ENCODE data around the gene PHACTR1.

PHACTR1 gene

GRCh38 chr6:12806796-12807195 lies 90.2 kb downstream of the PHACTR1 start:
- Histone ChIP-seq H3K36me3 (replicated peaks in 1 of 2; ENCODE audit: control insufficient read depth in 2 of 2, insufficient read depth in 2 of 2, low read length in 2 of 2) (no peaks in the 10 kb centered on the region), H2BK120ac (ENCODE audit: low read depth, low read length) (no peak overlapping the region), H2BK5ac (ENCODE audit: low read length) (no peak overlapping the region), H3K14ac (ENCODE audit: low read length) (no peak overlapping the region), H2BK15ac (ENCODE audit: low read length) (no peak overlapping the region), H3K18ac (ENCODE audit: low read length) (no peak overlapping the region), H3K27ac (replicated peaks; ENCODE audit: low read length) (no peak overlapping the region), H3K9ac (ENCODE audit: low read depth, low read length, poor library complexity) (no peak overlapping the region), H2AFZ (ENCODE audit: low read length) (no peak overlapping the region), H3K23ac (ENCODE audit: low read depth, low read length, poor library complexity) (no peak overlapping the region), H3K79me1 (ENCODE audit: low read depth, low read length) (no peaks in the 10 kb centered on the region), H4K8ac (ENCODE audit: low read depth, low read length) (no peak overlapping the region), H3K27me3 (ENCODE audit: control insufficient read depth in 3 of 3, insufficient read depth in 3 of 3, low read depth in 1 of 3, low read length in 3 of 3) (no peaks in the 10 kb centered on the region), H4K91ac (ENCODE audit: low read depth, low read length, poor library complexity) (no peak overlapping the region), H3K9me3 (replicated peaks in 1 of 2; ENCODE audit: control insufficient read depth in 2 of 2, insufficient read depth in 1 of 2, low read depth in 1 of 2, low read length in 2 of 2) (no peaks in the 10 kb centered on the region), H3K4me2 (ENCODE audit: insufficient read depth, low read length, poor library complexity, severe bottlenecking) (no peak overlapping the region), H3K4ac (ENCODE audit: low read length) (no peak overlapping the region), H3K4me1 (ENCODE audit: control insufficient read depth in 2 of 2, insufficient read depth in 1 of 2, low read depth in 1 of 2, low read length in 2 of 2) (no peaks in the 10 kb centered on the region), H2AK5ac (ENCODE audit: low read depth, low read length) (no peak overlapping the region), H2BK12ac (ENCODE audit: low read length) (no peak overlapping the region), H3K4me3 (ENCODE audit: low read length in 2 of 2) (no peak overlapping the region)
- no CpG with 5 or more reads among the region's 1 CpG for WGBS, 2 donors (ENCODE audit: extremely low coverage in 2 of 2, insufficient read length in 2 of 2, insufficient replicate concordance in 1 of 2)
- DNase-seq (ENCODE audit: low spot score): no peak

GRCh38 chr6:12811519-12811918 lies 95.0 kb downstream of the PHACTR1 start:
- Histone ChIP-seq H3K14ac (ENCODE audit: low read length) (no peak overlapping the region), H3K4ac (ENCODE audit: low read length) (no peak overlapping the region), H3K9me3 (replicated peaks in 1 of 2; ENCODE audit: control insufficient read depth in 2 of 2, insufficient read depth in 1 of 2, low read depth in 1 of 2, low read length in 2 of 2) (no peaks in the 10 kb centered on the region), H2AK5ac (ENCODE audit: low read depth, low read length) (no peak overlapping the region), H2BK120ac (ENCODE audit: low read depth, low read length) (no peak overlapping the region), H3K4me2 (ENCODE audit: insufficient read depth, low read length, poor library complexity, severe bottlenecking) (no peak overlapping the region), H3K23ac (ENCODE audit: low read depth, low read length, poor library complexity) (no peak overlapping the region), H2BK15ac (ENCODE audit: low read length) (no peak overlapping the region), H2BK12ac (ENCODE audit: low read length) (no peak overlapping the region), H2AFZ (ENCODE audit: low read length) (no peak overlapping the region), H4K8ac (ENCODE audit: low read depth, low read length) (no peak overlapping the region), H3K18ac (ENCODE audit: low read length) (no peak overlapping the region), H4K91ac (ENCODE audit: low read depth, low read length, poor library complexity) (no peak overlapping the region), H3K4me3 (ENCODE audit: low read length in 2 of 2) (no peak overlapping the region), H3K9ac (ENCODE audit: low read depth, low read length, poor library complexity) (no peak overlapping the region), H3K4me1 (ENCODE audit: control insufficient read depth in 2 of 2, insufficient read depth in 1 of 2, low read depth in 1 of 2, low read length in 2 of 2) (peaks cover 0 to 2% of the 10 kb centered on the region in 2 donors), H3K79me1 (ENCODE audit: low read depth, low read length) (no peaks in the 10 kb centered on the region), H2BK5ac (ENCODE audit: low read length) (no peak overlapping the region), H3K36me3 (replicated peaks in 1 of 2; ENCODE audit: control insufficient read depth in 2 of 2, insufficient read depth in 2 of 2, low read length in 2 of 2) (no peaks in the 10 kb centered on the region), H3K27me3 (ENCODE audit: control insufficient read depth in 3 of 3, insufficient read depth in 3 of 3, low read depth in 1 of 3, low read length in 3 of 3) (no peaks in the 10 kb centered on the region), H3K27ac (replicated peaks; ENCODE audit: low read length) (no peak overlapping the region)
- WGBS, 2 donors (ENCODE audit: extremely low coverage in 2 of 2, insufficient read length in 2 of 2, insufficient replicate concordance in 1 of 2): no CpG with 5 or more reads among the region's 8 CpGs
- DNase-seq (ENCODE audit: low spot score): no peak

GRCh38 chr6:12813321-12813720 lies 96.8 kb downstream of the PHACTR1 start:
- H3K14ac ChIP-seq (ENCODE audit: low read length): no peak overlapping the region
- H4K91ac ChIP-seq (ENCODE audit: low read depth, low read length, poor library complexity): no peak overlapping the region
- no peaks in the 10 kb centered on the region for H3K36me3 ChIP-seq (replicated peaks in 1 of 2; ENCODE audit: control insufficient read depth in 2 of 2, insufficient read depth in 2 of 2, low read length in 2 of 2)
- H3K4ac ChIP-seq (ENCODE audit: low read length): no peak overlapping the region
- no peak overlapping the region for H3K27ac ChIP-seq (replicated peaks; ENCODE audit: low read length)
- no peak overlapping the region for H2BK120ac ChIP-seq (ENCODE audit: low read depth, low read length)
- H3K27me3 ChIP-seq (ENCODE audit: control insufficient read depth in 3 of 3, insufficient read depth in 3 of 3, low read depth in 1 of 3, low read length in 3 of 3): no peaks in the 10 kb centered on the region
- H3K18ac ChIP-seq (ENCODE audit: low read length): no peak overlapping the region
- peaks cover 0 to 2% of the 10 kb centered on the region in 2 donors for H3K9me3 ChIP-seq (replicated peaks in 1 of 2; ENCODE audit: control insufficient read depth in 2 of 2, insufficient read depth in 1 of 2, low read depth in 1 of 2, low read length in 2 of 2)
- H3K23ac ChIP-seq (ENCODE audit: low read depth, low read length, poor library complexity): no peak overlapping the region
- no peak overlapping the region for H2BK15ac ChIP-seq (ENCODE audit: low read length)
- no peak overlapping the region for H4K8ac ChIP-seq (ENCODE audit: low read depth, low read length)
- DNase-seq (ENCODE audit: low spot score): no peak
- no peak overlapping the region for H3K4me2 ChIP-seq (ENCODE audit: insufficient read depth, low read length, poor library complexity, severe bottlenecking)
- peaks cover 0 to 2% of the 10 kb centered on the region in 2 donors for H3K4me1 ChIP-seq (ENCODE audit: control insufficient read depth in 2 of 2, insufficient read depth in 1 of 2, low read depth in 1 of 2, low read length in 2 of 2)
- no peak overlapping the region for H3K4me3 ChIP-seq (ENCODE audit: low read length in 2 of 2)
- H3K79me1 ChIP-seq (ENCODE audit: low read depth, low read length): no peaks in the 10 kb centered on the region
- no peak overlapping the region for H2BK12ac ChIP-seq (ENCODE audit: low read length)
- no peak overlapping the region for H2BK5ac ChIP-seq (ENCODE audit: low read length)
- H2AK5ac ChIP-seq (ENCODE audit: low read depth, low read length): no peak overlapping the region
- no peak overlapping the region for H3K9ac ChIP-seq (ENCODE audit: low read depth, low read length, poor library complexity)
- WGBS, 2 donors (ENCODE audit: extremely low coverage in 2 of 2, insufficient read length in 2 of 2, insufficient replicate concordance in 1 of 2): no CpG with 5 or more reads among the region's 2 CpGs
- no peak overlapping the region for H2AFZ ChIP-seq (ENCODE audit: low read length)

DNA sequence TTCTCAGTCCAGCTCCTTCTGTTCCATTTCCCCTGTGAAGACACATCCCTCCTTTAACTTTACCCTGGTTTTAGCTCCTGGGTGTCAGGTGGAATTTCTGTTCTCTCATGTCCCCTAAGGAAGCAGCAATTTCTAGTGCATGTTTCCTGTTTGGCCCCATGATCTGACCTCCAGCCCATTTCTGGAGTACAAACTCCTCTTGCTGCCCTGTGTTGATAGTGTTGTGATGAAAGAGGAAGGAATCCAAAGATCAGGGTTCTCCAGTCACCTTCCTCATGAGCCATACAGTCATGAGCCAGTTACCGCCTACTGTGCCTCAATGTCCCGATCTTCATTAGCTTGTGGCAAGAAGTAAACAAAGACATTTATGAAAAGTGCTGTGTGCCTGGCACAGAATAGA lies 97.4 kb downstream of the PHACTR1 start:
- Histone ChIP-seq H3K4me1 (ENCODE audit: control insufficient read depth in 2 of 2, insufficient read depth in 1 of 2, low read depth in 1 of 2, low read length in 2 of 2) (peaks cover 0 to 2% of the 10 kb centered on the region in 2 donors), H3K4me3 (ENCODE audit: low read length in 2 of 2) (no peak overlapping the region), H2AK5ac (ENCODE audit: low read depth, low read length) (no peak overlapping the region), H4K8ac (ENCODE audit: low read depth, low read length) (no peak overlapping the region), H3K27ac (replicated peaks; ENCODE audit: low read length) (no peak overlapping the region), H4K91ac (ENCODE audit: low read depth, low read length, poor library complexity) (no peak overlapping the region), H2BK120ac (ENCODE audit: low read depth, low read length) (no peak overlapping the region), H3K23ac (ENCODE audit: low read depth, low read length, poor library complexity) (no peak overlapping the region), H3K9ac (ENCODE audit: low read depth, low read length, poor library complexity) (no peak overlapping the region), H3K36me3 (replicated peaks in 1 of 2; ENCODE audit: control insufficient read depth in 2 of 2, insufficient read depth in 2 of 2, low read length in 2 of 2) (no peaks in the 10 kb centered on the region), H3K9me3 (replicated peaks in 1 of 2; ENCODE audit: control insufficient read depth in 2 of 2, insufficient read depth in 1 of 2, low read depth in 1 of 2, low read length in 2 of 2) (peaks cover 0 to 2% of the 10 kb centered on the region in 2 donors), H3K27me3 (ENCODE audit: control insufficient read depth in 3 of 3, insufficient read depth in 3 of 3, low read depth in 1 of 3, low read length in 3 of 3) (no peaks in the 10 kb centered on the region), H2BK12ac (ENCODE audit: low read length) (no peak overlapping the region), H3K14ac (ENCODE audit: low read length) (no peak overlapping the region), H3K18ac (ENCODE audit: low read length) (no peak overlapping the region), H3K4ac (ENCODE audit: low read length) (no peak overlapping the region), H2AFZ (ENCODE audit: low read length) (no peak overlapping the region), H3K79me1 (ENCODE audit: low read depth, low read length) (no peaks in the 10 kb centered on the region), H2BK15ac (ENCODE audit: low read length) (no peak overlapping the region), H2BK5ac (ENCODE audit: low read length) (no peak overlapping the region), H3K4me2 (ENCODE audit: insufficient read depth, low read length, poor library complexity, severe bottlenecking) (no peak overlapping the region)
- no CpG with 5 or more reads among the region's 2 CpGs for WGBS, 2 donors (ENCODE audit: extremely low coverage in 2 of 2, insufficient read length in 2 of 2, insufficient replicate concordance in 1 of 2)
- no peak for DNase-seq (ENCODE audit: low spot score)
